IPS-18a (cell line): Measurements from ENCODE around the gene RXYLT1.

Experiments
- H3K27ac ChIP-seq: one replicate; pipeline ENCODE4 v1.5.1; 2013; ENCODE audit warnings: low read length
- H3K27me3 ChIP-seq: one replicate; pipeline ENCODE4 v1.6.1; 2013; ENCODE audit warnings: mild to moderate bottlenecking, low read length; ENCODE audit not compliant: control insufficient read depth, insufficient read depth
- H3K36me3 ChIP-seq: one replicate; pipeline ENCODE4 v1.6.1; 2013; ENCODE audit warnings: low read depth, low read length; ENCODE audit not compliant: control insufficient read depth
- H3K4me1 ChIP-seq: one replicate; pipeline ENCODE4 v1.6.1; 2013; ENCODE audit warnings: low read depth, low read length; ENCODE audit not compliant: control insufficient read depth
- H3K4me3 ChIP-seq: one replicate; pipeline ENCODE4 v1.5.1; 2013; ENCODE audit warnings: low read length
- H3K9ac ChIP-seq: one replicate; pipeline ENCODE4 v1.6.1; 2013; ENCODE audit warnings: mild to moderate bottlenecking, low read length, moderate library complexity
- H3K9me3 ChIP-seq: one replicate; pipeline ENCODE4 v1.6.1; 2013; ENCODE audit warnings: low read depth, low read length; ENCODE audit not compliant: control insufficient read depth

The RXYLT1 gene

GRCh38 chr12:63753743-63754142 lies 26.0 kb upstream of the RXYLT1 start:
- no peaks in the 10 kb centered on the region for H3K9me3 ChIP-seq
- H3K27me3 ChIP-seq: no peaks in the 10 kb centered on the region
- H3K36me3 ChIP-seq: no peaks in the 10 kb centered on the region
- H3K27ac ChIP-seq: no peak overlapping the region
- H3K4me3 ChIP-seq: no peak overlapping the region
- H3K4me1 ChIP-seq: no peaks in the 10 kb centered on the region
- H3K9ac ChIP-seq: no peak overlapping the region

GRCh38 chr12:63764481-63764880 lies 15.2 kb upstream of the RXYLT1 start:
- Histone ChIP-seq H3K4me1 (no peaks in the 10 kb centered on the region), H3K36me3 (no peaks in the 10 kb centered on the region), H3K27ac (no peak overlapping the region), H3K9ac (no peak overlapping the region), H3K4me3 (no peak overlapping the region), H3K27me3 (no peaks in the 10 kb centered on the region), H3K9me3 (no peaks in the 10 kb centered on the region)

GRCh38 chr12:63766498-63766897 lies 13.2 kb upstream of the RXYLT1 start:
- H3K27ac ChIP-seq: no peak overlapping the region
- H3K9me3 ChIP-seq: no peaks in the 10 kb centered on the region
- no peaks in the 10 kb centered on the region for H3K36me3 ChIP-seq
- H3K9ac ChIP-seq: no peak overlapping the region
- no peaks in the 10 kb centered on the region for H3K27me3 ChIP-seq
- no peak overlapping the region for H3K4me3 ChIP-seq
- no peaks in the 10 kb centered on the region for H3K4me1 ChIP-seq

- Histone ChIP-seq H3K36me3 (no peaks in the 10 kb centered on the region), H3K4me3 (no peak overlapping the region), H3K9me3 (no peaks in the 10 kb centered on the region), H3K9ac (no peak overlapping the region), H3K4me1 (no peaks in the 10 kb centered on the region), H3K27me3 (no peaks in the 10 kb centered on the region), H3K27ac (no peak overlapping the region)
These were observed 9.3 kb upstream of the RXYLT1 start for GRCh38 chr12:63770375-63770774.

GRCh38 chr12:63777340-63777739 lies 2.4 kb upstream of the RXYLT1 start:
- Histone ChIP-seq H3K4me3 (no peak overlapping the region), H3K9ac (no peak overlapping the region), H3K9me3 (no peaks in the 10 kb centered on the region), H3K27ac (no peak overlapping the region), H3K27me3 (peaks cover 4% of the 10 kb centered on the region), H3K4me1 (peaks cover 6% of the 10 kb centered on the region), H3K36me3 (peaks cover 4% of the 10 kb centered on the region)

- no peak overlapping the region for H3K9ac ChIP-seq
- H3K4me3 ChIP-seq: no peak overlapping the region
- peaks cover 4% of the 10 kb centered on the region for H3K27me3 ChIP-seq
- peaks cover 6% of the 10 kb centered on the region for H3K4me1 ChIP-seq
- no peak overlapping the region for H3K27ac ChIP-seq
- H3K9me3 ChIP-seq: no peaks in the 10 kb centered on the region
- peaks cover 25% of the 10 kb centered on the region for H3K36me3 ChIP-seq
These were observed 2.8 kb downstream of the RXYLT1 start for GRCh38 chr12:63782466-63782865.

GRCh38 chr12:63787306-63787705 lies 7.6 kb downstream of the RXYLT1 start:
- no peak overlapping the region for H3K4me3 ChIP-seq
- no peaks in the 10 kb centered on the region for H3K9me3 ChIP-seq
- H3K9ac ChIP-seq: no peak overlapping the region
- H3K27me3 ChIP-seq: no peaks in the 10 kb centered on the region
- H3K36me3 ChIP-seq: peaks cover 40% of the 10 kb centered on the region
- no peak overlapping the region for H3K27ac ChIP-seq
- H3K4me1 ChIP-seq: peaks cover 3% of the 10 kb centered on the region

GRCh38 chr12:63790608-63790945 lies 10.9 kb downstream of the RXYLT1 start:
- Histone ChIP-seq H3K4me3 (no peak overlapping the region), H3K27ac (no peak overlapping the region), H3K36me3 (peaks cover 23% of the 10 kb centered on the region)

GRCh38 chr12:63792338-63792737 lies 12.6 kb downstream of the RXYLT1 start:
- H3K4me3 ChIP-seq: no peak overlapping the region
- H3K27ac ChIP-seq: no peak overlapping the region
- no peaks in the 10 kb centered on the region for H3K27me3 ChIP-seq
- no peaks in the 10 kb centered on the region for H3K9me3 ChIP-seq
- peaks cover 3% of the 10 kb centered on the region for H3K4me1 ChIP-seq
- H3K36me3 ChIP-seq: peaks cover 19% of the 10 kb centered on the region
- no peak overlapping the region for H3K9ac ChIP-seq

More at GRCh38 chr12:63790608-63790945, 10.9 kb downstream of the RXYLT1 start:
- Histone ChIP-seq H3K27me3 (no peaks in the 10 kb centered on the region), H3K9me3 (no peaks in the 10 kb centered on the region), H3K4me1 (peaks cover 3% of the 10 kb centered on the region), H3K9ac (no peak overlapping the region)

- no peaks in the 10 kb centered on the region for H3K9me3 ChIP-seq
- no peak overlapping the region for H3K27ac ChIP-seq
- no peak overlapping the region for H3K4me3 ChIP-seq
- H3K9ac ChIP-seq: no peak overlapping the region
- H3K36me3 ChIP-seq: peaks cover 7% of the 10 kb centered on the region
- no peaks in the 10 kb centered on the region for H3K27me3 ChIP-seq
- H3K4me1 ChIP-seq: peaks cover 3% of the 10 kb centered on the region
These were observed 15.5 kb downstream of the RXYLT1 start for GRCh38 chr12:63795032-63795687.

- Histone ChIP-seq H3K4me3 (no peak overlapping the region), H3K4me1 (peaks cover 3% of the 10 kb centered on the region), H3K27me3 (no peaks in the 10 kb centered on the region), H3K27ac (no peak overlapping the region), H3K36me3 (no peaks in the 10 kb centered on the region), H3K9ac (no peak overlapping the region), H3K9me3 (no peaks in the 10 kb centered on the region)
These were observed 16.2 kb downstream of the RXYLT1 start for GRCh38 chr12:63795944-63796343.

- Histone ChIP-seq H3K36me3 (no peaks in the 10 kb centered on the region), H3K27ac (no peak overlapping the region), H3K27me3 (no peaks in the 10 kb centered on the region), H3K9me3 (no peaks in the 10 kb centered on the region), H3K4me3 (no peak overlapping the region), H3K4me1 (no peaks in the 10 kb centered on the region), H3K9ac (no peak overlapping the region)
These were observed 22.4 kb downstream of the RXYLT1 start for GRCh38 chr12:63802012-63802608.
